Adipose tissue (tissue), 3 donors: Measurements from ENCODE around the gene CHD2. TPM values are rescaled to one million over a fixed set of nuclear protein-coding genes. Genes with fewer than 3 reads are reported as not detected.
"Not testable (repeated sequence)": the region's sequence is repeated elsewhere in the genome, so short reads cannot be mapped to it uniquely, and the experiment has no call there.

Source experiments
- H3K27ac ChIP-seq: one replicate; pipeline ENCODE4 v1.5.1; 2013; ENCODE audit warnings: low read depth, low read length
- WGBS, 3 donors: extraction: QIAGEN DNeasy Blood & Tissue Kit; methylation state at CpG; one replicate each; pipeline ENCODE4 v1.1.7; 2013; 5-methylcytosine and 5-hydroxymethylcytosine counted together
- polyA plus RNA-seq, 3 donors: library from polyadenylated mRNA; stranded (reverse); fragments of 200-250 nt; gene quantifications; one replicate each; pipeline ENCODE4 v1.2.3, GENCODE V29; 2013
- donor health status: healthy with polysubstance abuse.
- donor health status: Bipolar disorder and iron deficiency.
- donor health status: healthy.

Gene CHD2
- polyA plus RNA-seq, 3 donors: 12.5 to 38.1 (median 32.6) TPM

- WGBS, 3 donors: 1 to 6% (median 3%) methylated on average over 4 of the region's 4 CpGs
- no peak overlapping the region for H3K27ac ChIP-seq
These were observed 2.8 kb downstream of the CHD2 start for GRCh38 chr15:92902737-92903593.

GRCh38 chr15:92903631-92903965 is 3.5 kb downstream of the CHD2 start:
- H3K27ac ChIP-seq: peak overlapping the region; percentile 43
- 1 to 4% (median 4%) methylated on average over 8 of the region's 8 CpGs for WGBS, 3 donors

- peak overlapping the region; percentile 97 for H3K27ac ChIP-seq
- 0 to 1% (median 0%) methylated on average over 39 to 47 of the region's 47 CpGs for WGBS, 3 donors
These were observed 4.0 kb downstream of the CHD2 start for GRCh38 chr15:92903966-92904721.

- WGBS, 3 donors: 3 to 12% (median 10%) methylated on average over 16 of the region's 16 CpGs
- H3K27ac ChIP-seq: peak overlapping the region; percentile 97
These were observed 4.8 kb downstream of the CHD2 start for GRCh38 chr15:92904722-92905571.

- 8 to 34% (median 30%) methylated on average over 3 of the region's 3 CpGs for WGBS, 3 donors
- H3K27ac ChIP-seq: no peak overlapping the region
These were observed 5.9 kb downstream of the CHD2 start for GRCh38 chr15:92906020-92906419.

- 17 to 65% (median 60%) methylated on average over 1 of the region's 1 CpG for WGBS, 3 donors
- H3K27ac ChIP-seq: no peak overlapping the region
These were observed 6.5 kb downstream of the CHD2 start for GRCh38 chr15:92906563-92907081.

- 39 to 61% (median 57%) methylated on average over 1 of the region's 1 CpG for WGBS, 3 donors
- no peak overlapping the region for H3K27ac ChIP-seq
These were observed 7.1 kb downstream of the CHD2 start for GRCh38 chr15:92907229-92907628.

- 7 to 11% (median 9%) methylated on average over 5 of the region's 5 CpGs for WGBS, 3 donors
- peak overlapping the region; percentile 9 for H3K27ac ChIP-seq
These were observed 8.0 kb downstream of the CHD2 start for GRCh38 chr15:92907896-92908712.

- 82 to 93% (median 88%) methylated on average over 6 of the region's 6 CpGs for WGBS, 3 donors
- peak overlapping the region; percentile 9 for H3K27ac ChIP-seq
These were observed 8.6 kb downstream of the CHD2 start for GRCh38 chr15:92908713-92909057.

- WGBS, 3 donors: 59 to 65% (median 62%) methylated on average over 7 of the region's 7 CpGs
These were observed 9.1 kb downstream of the CHD2 start for GRCh38 chr15:92909136-92909781.

GRCh38 chr15:92910451-92910850 is 10.3 kb downstream of the CHD2 start:
- 79 to 88% (median 88%) methylated on average over 13 of the region's 13 CpGs for WGBS, 3 donors
- no peak overlapping the region for H3K27ac ChIP-seq

More at GRCh38 chr15:92909136-92909781, 9.1 kb downstream of the CHD2 start:
- H3K27ac ChIP-seq: no peak overlapping the region

GRCh38 chr15:92914103-92914499 is 14.0 kb downstream of the CHD2 start:
- 41 to 76% (median 61%) methylated on average over 1 of the region's 1 CpG for WGBS, 3 donors
- H3K27ac ChIP-seq: no peak overlapping the region

GRCh38 chr15:92914768-92915221 is 14.7 kb downstream of the CHD2 start:
- WGBS, 3 donors: 62 to 70% (median 66%) methylated on average over 4 of the region's 4 CpGs
- no peak overlapping the region for H3K27ac ChIP-seq

- H3K27ac ChIP-seq: no peak overlapping the region
- 61 to 80% (median 77%) methylated on average over 4 of the region's 4 CpGs for WGBS, 3 donors
These were observed 15.8 kb downstream of the CHD2 start for GRCh38 chr15:92915766-92916435.

- 12 to 16% (median 15%) methylated on average over 11 of the region's 11 CpGs for WGBS, 3 donors
- H3K27ac ChIP-seq: no peak overlapping the region
These were observed 17.7 kb downstream of the CHD2 start for GRCh38 chr15:92917598-92918407.

- 65 to 80% (median 80%) methylated on average over 9 of the region's 9 CpGs for WGBS, 3 donors
These were observed 18.8 kb downstream of the CHD2 start for GRCh38 chr15:92918881-92919280.

More at GRCh38 chr15:92918881-92919280, 18.8 kb downstream of the CHD2 start:
- H3K27ac ChIP-seq: not testable (repeated sequence)
